Raji (cell line): ENCODE measurements around the gene JAKMIP2.

Source experiments
- POLR2A ChIP-seq: IDR thresholded peaks from 2 replicates; pipeline ENCODE4 v1.6.1; 2011; ENCODE audit warnings: low read depth, low read length, control low read depth; ENCODE audit not compliant: insufficient read depth

The JAKMIP2 gene

DNA sequence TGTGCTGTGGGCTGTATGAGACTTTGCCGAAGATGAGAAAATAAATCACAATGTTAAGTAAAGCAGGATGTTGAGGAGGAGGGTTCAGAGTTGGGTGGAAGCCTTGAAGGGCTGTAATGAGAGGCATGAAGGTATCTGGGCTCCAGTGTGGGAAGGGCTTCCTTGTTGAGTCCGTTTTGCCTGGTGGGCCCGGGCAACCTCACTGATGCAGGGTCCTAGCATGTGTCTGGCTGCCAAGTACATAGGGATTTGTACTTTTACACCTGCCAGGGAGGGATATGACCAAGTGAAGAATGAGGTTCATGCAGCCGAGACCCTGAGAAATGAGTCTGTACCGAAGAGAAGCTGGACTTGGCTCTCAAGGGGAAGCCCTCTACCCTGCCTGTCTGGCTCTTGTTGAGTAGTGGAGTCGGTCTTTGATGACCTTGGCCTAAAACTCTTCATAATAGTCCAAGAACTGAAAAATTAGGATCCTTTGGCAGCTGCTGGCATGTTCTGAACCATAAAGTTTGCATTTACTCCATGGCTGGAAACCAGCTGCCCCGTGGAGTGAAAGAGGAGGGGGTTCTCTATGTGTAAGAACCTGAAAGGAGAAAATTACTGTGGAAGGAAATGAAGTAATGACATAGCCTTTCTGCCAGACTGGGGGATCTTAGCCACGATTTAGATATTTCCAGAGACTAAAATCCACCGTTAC is 213.7 kb downstream of the JAKMIP2 start:
- no peak for TF ChIP-seq POLR2A

DNA sequence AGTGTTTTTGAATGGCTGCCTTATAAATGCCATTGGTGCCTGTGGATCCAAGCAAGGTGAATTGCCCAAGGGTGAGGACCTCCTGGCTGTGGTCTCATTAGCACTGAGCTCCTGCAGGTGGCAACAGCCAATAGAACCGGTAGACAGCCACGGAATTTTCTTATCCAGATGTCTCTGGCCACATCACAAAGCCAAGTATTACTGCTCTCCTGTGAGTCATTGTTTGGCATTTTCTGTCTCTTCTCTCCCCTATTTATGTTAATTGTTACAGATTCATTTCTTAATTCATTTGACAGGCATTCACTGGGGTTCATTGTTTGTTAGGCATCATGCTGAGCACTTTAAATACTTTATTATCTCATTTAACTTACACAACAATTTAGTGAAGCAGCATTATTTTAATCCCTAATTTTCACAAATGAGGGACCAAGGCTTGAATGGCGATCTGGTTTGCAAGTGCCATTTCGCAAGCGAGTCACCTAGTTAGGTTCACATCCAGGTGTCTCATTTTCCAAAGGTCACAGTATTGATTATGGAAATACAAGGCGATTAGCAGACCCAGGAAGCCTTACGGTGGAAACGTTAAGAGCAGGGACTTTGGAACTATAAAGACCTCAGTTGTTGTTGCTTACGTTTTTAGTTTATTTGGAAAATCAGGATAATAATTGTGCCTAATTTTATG is 214.5 kb downstream of the JAKMIP2 start:
- no peak for TF ChIP-seq POLR2A

GRCh38 chr5:147565524-147565923 is 217.0 kb downstream of the JAKMIP2 start:
- no peak for TF ChIP-seq POLR2A

- no peak for TF ChIP-seq POLR2A
Observed at GRCh38 chr5:147564124-147564486, 218.4 kb downstream of the JAKMIP2 start.

DNA sequence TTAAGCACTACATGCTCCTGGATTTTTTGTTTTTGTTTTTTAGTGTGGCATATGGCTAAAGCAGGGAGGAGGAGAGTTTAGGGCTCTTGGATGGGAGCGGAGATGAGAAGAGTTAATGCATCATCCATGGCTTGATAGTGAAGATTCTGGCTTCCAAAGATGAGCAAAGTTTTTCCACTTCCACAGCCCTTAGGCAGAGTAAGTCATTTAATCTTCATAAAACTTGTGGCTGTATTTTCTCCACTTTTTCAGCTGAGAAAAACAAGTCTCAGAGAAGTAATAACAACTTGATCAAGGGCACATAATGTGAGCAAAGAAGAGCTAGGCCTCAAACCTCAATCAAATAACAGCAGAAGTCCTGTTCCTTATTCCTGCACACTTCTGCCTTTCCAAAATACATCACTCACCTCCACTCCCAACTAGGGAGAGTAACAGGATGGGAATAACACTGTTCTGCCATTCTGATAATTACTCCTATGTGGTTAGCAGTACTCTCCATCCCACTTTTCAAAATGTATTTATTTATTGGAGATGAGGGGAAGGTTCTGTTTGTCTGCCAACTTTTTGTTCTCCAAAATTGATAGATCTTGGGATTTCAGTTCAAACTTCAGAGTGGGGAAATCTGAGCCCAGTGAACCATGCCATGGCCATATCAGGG is 218.9 kb downstream of the JAKMIP2 start:
- no peak for TF ChIP-seq POLR2A

DNA sequence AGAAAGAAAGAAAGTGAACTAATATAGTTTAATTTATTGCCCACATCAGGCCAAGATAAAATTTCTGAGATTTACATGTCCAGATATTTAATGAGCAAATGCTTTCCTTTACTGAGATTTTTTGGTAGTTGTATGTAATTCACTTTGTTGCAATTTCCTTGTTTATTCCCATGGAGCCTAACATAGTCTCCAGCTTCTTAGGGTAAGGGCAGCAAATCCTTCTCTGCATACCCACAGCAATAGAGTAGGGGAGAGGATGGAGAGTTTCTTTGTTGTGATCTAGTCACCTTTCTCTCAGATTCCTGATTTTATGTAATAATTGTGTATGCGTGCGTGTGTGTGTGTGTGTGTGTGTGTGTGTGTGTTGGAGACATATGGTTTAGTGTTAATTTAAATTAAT is 221.1 kb downstream of the JAKMIP2 start:
- no peak for TF ChIP-seq POLR2A

DNA sequence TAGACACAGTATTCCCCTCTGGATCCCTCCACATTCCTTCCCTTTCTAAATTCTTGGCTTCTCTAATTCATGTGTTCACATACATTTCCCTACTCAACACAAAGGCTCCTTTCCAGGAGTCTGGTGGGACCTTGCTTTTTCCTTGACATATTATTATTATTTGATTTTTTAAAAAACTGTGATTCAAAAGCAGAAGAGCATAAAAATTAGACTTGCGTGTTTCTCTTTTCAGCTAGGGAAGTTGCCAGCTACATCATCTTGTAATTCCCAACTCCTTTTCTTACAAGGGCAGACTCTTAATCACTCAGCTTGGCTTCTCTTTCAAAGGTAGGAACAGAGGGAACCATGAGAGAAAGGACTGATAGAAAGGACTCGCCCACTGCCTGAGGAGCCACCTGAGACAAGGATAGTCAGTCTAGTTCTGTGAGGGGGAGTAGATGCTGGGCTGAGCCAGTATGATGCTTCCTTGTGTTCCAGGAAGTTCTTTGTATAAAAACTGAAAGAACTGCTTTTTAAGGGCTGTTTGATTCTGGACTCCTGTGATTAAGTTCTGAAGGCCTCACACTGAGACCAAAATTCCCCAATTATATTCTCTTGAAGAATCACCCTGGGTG is 221.7 kb downstream of the JAKMIP2 start:
- no peak for TF ChIP-seq POLR2A

DNA sequence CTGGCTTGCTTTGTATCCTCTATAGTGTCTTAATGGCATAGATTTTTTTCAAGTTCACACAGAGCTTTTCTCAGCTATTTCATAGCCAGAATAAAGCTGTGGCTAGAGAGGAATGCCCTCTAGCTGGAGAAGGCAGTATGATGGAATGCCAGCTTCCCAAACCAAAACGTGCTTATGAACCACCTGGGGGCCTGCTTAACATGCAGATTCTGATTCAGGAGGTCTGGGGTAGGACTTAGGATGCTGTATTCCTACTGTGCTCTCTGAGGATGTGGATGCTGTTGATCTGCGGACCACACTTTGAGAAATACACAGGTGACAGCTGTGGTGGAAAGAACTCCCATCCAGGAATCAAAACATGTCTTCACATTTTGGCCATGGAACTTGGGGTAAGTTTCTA is 222.8 kb downstream of the JAKMIP2 start:
- TF ChIP-seq POLR2A: no peak

GRCh38 chr5:147558826-147559225 is 223.7 kb downstream of the JAKMIP2 start:
- no peak for TF ChIP-seq POLR2A

GRCh38 chr5:147557876-147558745 is 224.4 kb downstream of the JAKMIP2 start:
- TF ChIP-seq POLR2A: no peak

DNA sequence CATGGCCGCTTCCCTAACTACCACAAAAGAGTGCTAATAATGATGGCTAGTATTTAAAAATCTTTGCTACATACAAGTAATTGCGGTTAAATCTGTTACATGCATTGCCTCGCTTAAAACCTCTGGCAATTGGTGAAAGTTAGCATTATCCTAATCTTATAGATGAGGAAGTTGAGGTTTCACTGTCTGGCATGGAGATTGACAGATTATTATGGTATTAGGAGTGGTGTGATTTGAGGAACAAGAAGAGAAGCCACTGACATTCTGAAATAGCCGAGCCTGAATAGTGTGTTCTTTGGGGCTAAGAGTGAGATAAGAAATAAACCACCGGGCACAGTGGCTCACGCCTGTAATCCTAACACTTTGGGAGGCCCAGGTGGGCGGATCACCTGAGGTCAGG is 227.4 kb downstream of the JAKMIP2 start:
- no peak for TF ChIP-seq POLR2A

DNA sequence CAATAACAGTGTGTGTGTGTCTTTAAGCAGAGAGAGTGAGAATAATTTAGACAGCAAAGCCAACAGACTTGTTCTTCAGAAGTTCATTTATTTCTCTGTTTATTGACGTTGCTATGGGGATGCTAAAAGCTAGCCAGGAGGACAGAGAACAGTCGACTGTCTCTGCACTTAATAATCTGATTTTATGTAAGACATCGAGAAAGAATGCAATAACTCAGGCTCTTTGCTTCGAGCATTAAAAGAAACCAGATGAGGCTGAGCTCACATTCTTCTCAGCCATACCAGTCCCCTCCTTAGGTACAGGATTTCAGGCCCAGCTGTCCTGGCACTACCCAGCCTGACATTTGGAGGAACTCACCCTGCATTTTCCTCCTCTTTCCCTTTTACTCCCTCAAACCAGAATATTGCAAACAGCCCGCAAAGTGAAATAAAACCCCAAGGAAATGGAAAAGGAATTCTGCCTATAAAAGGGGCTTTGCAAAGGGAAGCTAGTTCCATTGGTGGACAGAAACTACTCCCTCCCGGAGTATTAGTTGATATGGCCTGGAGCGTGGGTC is 228.2 kb downstream of the JAKMIP2 start:
- TF ChIP-seq POLR2A: no peak

- TF ChIP-seq POLR2A: no peak
Observed at GRCh38 chr5:147552897-147553296, 229.6 kb downstream of the JAKMIP2 start.

- TF ChIP-seq POLR2A: no peak
Observed at GRCh38 chr5:147551677-147552076, 230.9 kb downstream of the JAKMIP2 start.

- no peak for TF ChIP-seq POLR2A
Observed at GRCh38 chr5:147547730-147548129, 234.8 kb downstream of the JAKMIP2 start.

DNA sequence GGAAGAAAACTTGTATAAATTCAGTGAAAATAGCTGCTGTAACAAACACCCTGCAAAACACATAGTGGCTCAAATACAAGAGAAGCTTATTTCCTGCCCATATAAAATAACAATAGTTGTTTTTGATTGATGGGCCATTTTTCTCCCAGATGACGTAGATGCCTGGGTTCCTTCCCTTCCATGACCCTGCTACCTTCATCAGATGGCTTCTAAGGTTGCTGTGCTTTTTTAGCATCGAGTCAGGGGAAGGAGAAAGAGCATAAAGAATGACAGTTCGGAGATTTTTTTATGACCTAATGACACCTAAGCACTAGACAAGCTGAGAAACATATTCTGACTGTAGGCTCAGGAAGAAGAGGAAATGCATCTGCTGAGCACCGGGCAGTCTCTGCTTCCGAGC is 238.0 kb downstream of the JAKMIP2 start:
- TF ChIP-seq POLR2A: no peak
